ENCODE measurements around the gene MCAT.

The MCAT gene

DNA sequence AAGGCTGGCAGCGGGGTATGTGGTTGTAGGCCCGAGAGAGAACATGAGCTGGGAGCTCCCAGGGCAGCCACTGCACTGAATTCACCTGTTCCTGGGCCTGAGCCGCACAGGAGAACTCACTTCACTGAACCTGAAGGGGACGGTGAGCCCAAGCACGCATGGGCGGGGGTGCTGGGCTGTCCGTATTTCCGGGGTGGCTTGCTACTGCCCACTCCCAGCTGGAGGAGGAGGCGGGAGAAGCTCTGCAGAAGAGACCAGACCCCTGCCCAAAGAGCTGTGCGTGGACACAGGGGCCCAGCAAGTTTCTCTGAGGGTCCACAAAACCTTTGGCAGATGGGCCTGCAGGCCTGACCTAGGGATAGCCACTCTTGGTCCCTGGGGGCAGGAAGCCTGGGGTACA, 38.9 kb upstream of the MCAT start:
- H3K36me3 ChIP-seq (ENCODE audit: control insufficient read depth, insufficient read depth, low read length), result peaks cover 34% of the 10 kb centered on the region
- no peaks in the 10 kb centered on the region for H3K27me3 ChIP-seq (ENCODE audit: control insufficient read depth, insufficient read depth, low read length)
- H3K27ac ChIP-seq (ENCODE audit: low read length), result no peak overlapping the region
- no peak for DNase-seq (ENCODE audit: low read depth, low spot score)
- no peaks in the 10 kb centered on the region for H3K9me3 ChIP-seq (ENCODE audit: control insufficient read depth, insufficient read depth, low read length)
- no peak overlapping the region for H3K4me3 ChIP-seq (ENCODE audit: low read length)
- WGBS (ENCODE audit: insufficient coverage, insufficient read length), result no CpG with 5 or more reads among the region's 10 CpGs
- H3K4me1 ChIP-seq (ENCODE audit: control insufficient read depth, insufficient read depth, low read length), result peaks cover 4% of the 10 kb centered on the region

DNA sequence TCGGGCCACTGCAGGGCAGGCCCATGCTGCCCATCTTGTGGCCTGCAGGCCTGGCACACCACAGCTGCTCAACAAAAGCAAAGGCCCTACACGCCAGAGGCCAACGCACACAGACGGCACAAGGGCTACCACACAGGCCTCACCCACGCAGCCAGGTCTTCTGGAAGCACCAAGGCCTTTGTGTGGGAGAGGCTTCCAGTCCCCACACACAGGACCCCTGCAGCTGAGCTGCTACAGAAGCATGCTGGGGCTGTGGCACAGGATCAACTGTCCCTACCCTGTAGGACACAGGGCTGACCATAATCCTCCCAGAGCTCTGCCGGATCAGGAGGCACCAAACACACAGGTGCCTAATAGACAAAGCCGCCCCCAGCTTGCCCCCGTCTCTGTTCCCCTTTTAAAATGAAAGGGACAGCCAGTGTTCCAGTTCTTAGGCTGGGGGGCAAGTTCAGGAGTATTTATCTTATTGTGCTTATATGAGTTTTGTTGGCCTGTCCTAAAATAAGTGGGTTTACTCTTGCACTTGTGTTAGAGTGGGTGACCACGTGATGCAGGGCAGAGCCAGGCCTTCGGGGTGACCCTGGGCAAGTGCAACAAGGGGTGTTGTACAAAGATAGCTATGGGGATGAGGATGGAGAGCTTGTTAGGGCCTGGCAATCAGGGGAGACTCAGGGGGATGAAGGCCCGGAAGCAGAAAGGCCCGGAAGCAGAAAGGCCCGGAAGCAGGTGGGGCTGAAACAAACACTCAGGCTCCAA, 38.3 kb upstream of the MCAT start:
- Histone ChIP-seq H3K9me3 (ENCODE audit: control insufficient read depth, insufficient read depth, low read length) (no peaks in the 10 kb centered on the region), H3K4me3 (ENCODE audit: low read length) (no peak overlapping the region), H3K4me1 (ENCODE audit: control insufficient read depth, insufficient read depth, low read length) (peaks cover 4% of the 10 kb centered on the region), H3K27ac (ENCODE audit: low read length) (no peak overlapping the region), H3K36me3 (ENCODE audit: control insufficient read depth, insufficient read depth, low read length) (peaks cover 34% of the 10 kb centered on the region), H3K27me3 (ENCODE audit: control insufficient read depth, insufficient read depth, low read length) (no peaks in the 10 kb centered on the region)
- WGBS (ENCODE audit: insufficient coverage, insufficient read length), result no CpG with 5 or more reads among the region's 13 CpGs
- no peak for DNase-seq (ENCODE audit: low read depth, low spot score)

DNA sequence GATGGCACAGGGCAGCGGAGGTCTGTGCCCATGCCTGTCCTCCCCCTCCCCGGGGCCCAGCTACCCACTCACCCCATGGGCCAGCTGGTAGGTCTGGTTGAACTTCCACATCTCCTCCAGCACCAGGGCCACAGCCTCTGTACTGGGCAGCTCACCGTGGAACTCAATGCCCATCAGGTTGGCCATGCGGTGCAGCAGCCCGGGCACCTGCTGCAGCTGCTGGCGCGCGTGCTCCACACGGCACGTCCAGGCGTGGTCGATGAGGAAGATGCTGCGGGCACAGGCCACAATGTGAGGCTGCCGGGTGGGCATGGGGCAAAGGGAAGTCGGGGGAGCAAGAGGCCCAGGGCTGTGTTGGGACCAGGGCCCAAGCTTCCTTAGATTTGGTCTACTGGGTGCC, 37.5 kb upstream of the MCAT start:
- no CpG with 5 or more reads among the region's 15 CpGs for WGBS (ENCODE audit: insufficient coverage, insufficient read length)
- no peak overlapping the region for H3K4me3 ChIP-seq (ENCODE audit: low read length)
- no peaks in the 10 kb centered on the region for H3K27me3 ChIP-seq (ENCODE audit: control insufficient read depth, insufficient read depth, low read length)
- no peak overlapping the region for H3K27ac ChIP-seq (ENCODE audit: low read length)
- H3K4me1 ChIP-seq (ENCODE audit: control insufficient read depth, insufficient read depth, low read length), result peaks cover 4% of the 10 kb centered on the region
- no peak for DNase-seq (ENCODE audit: low read depth, low spot score)
- no peaks in the 10 kb centered on the region for H3K9me3 ChIP-seq (ENCODE audit: control insufficient read depth, insufficient read depth, low read length)
- peaks cover 40% of the 10 kb centered on the region for H3K36me3 ChIP-seq (ENCODE audit: control insufficient read depth, insufficient read depth, low read length)

DNA sequence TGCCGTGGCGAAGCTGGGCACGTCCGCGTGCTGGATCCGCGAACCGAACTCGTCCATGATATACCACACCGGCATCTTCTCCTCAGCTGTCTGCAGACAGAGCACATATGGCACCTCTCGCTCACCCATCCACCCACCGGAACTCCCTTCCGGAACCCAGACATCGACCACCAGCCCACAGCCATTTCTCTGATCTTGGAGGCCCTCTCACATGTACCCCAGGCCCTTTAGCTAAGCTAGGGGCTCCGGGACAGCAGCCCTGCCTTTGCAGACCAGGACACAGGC, 36.7 kb upstream of the MCAT start:
- no peaks in the 10 kb centered on the region for H3K27me3 ChIP-seq (ENCODE audit: control insufficient read depth, insufficient read depth, low read length)
- H3K27ac ChIP-seq (ENCODE audit: low read length), result no peak overlapping the region
- H3K4me3 ChIP-seq (ENCODE audit: low read length), result no peak overlapping the region
- H3K36me3 ChIP-seq (ENCODE audit: control insufficient read depth, insufficient read depth, low read length), result peaks cover 46% of the 10 kb centered on the region
- no peak for DNase-seq (ENCODE audit: low read depth, low spot score)
- no CpG with 5 or more reads among the region's 15 CpGs for WGBS (ENCODE audit: insufficient coverage, insufficient read length)
- no peaks in the 10 kb centered on the region for H3K4me1 ChIP-seq (ENCODE audit: control insufficient read depth, insufficient read depth, low read length)
- H3K9me3 ChIP-seq (ENCODE audit: control insufficient read depth, insufficient read depth, low read length), result no peaks in the 10 kb centered on the region

DNA sequence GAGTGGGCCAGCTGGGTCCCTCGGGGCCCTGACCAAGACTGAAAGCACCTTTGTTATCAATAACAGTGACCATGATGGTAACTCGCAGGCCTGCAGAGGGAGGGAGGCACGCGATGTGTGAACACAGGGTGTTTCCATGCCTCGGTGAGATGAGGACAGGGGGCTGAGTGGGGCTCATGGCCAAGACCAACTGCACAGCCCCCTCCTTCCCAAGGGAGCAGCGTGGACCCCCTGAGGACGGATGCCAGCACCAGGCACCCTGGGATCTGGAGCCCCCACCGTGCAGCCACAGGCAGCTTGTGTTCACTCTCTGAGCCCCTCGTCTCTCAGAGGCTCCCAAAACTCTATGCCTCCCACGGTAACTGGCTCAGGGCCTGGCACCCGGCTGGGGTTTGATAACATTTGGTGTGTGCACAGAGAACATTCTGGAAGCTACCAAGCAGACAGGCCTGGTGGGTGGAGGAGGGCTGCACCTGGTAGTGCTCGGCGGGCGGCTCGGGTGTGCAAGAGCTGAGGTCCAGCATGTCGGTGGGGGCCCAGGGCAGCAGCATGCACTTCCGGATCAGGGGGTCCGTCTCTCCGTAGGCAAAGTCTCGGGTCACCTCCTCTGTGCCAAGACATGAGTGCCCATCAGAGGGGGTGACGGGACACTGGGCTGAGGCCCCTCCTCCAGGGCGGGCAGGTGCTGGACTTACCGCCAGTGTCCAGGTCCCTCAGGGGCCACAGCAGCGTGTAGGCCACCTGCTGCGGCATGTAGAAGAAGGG, 36.1 kb upstream of the MCAT start:
- no peaks in the 10 kb centered on the region for H3K27me3 ChIP-seq (ENCODE audit: control insufficient read depth, insufficient read depth, low read length)
- no peaks in the 10 kb centered on the region for H3K4me1 ChIP-seq (ENCODE audit: control insufficient read depth, insufficient read depth, low read length)
- no peak for DNase-seq (ENCODE audit: low read depth, low spot score)
- H3K9me3 ChIP-seq (ENCODE audit: control insufficient read depth, insufficient read depth, low read length), result no peaks in the 10 kb centered on the region
- H3K36me3 ChIP-seq (ENCODE audit: control insufficient read depth, insufficient read depth, low read length), result peaks cover 52% of the 10 kb centered on the region
- WGBS (ENCODE audit: insufficient coverage, insufficient read length), result no CpG with 5 or more reads among the region's 25 CpGs
- no peak overlapping the region for H3K27ac ChIP-seq (ENCODE audit: low read length)
- no peak overlapping the region for H3K4me3 ChIP-seq (ENCODE audit: low read length)

DNA sequence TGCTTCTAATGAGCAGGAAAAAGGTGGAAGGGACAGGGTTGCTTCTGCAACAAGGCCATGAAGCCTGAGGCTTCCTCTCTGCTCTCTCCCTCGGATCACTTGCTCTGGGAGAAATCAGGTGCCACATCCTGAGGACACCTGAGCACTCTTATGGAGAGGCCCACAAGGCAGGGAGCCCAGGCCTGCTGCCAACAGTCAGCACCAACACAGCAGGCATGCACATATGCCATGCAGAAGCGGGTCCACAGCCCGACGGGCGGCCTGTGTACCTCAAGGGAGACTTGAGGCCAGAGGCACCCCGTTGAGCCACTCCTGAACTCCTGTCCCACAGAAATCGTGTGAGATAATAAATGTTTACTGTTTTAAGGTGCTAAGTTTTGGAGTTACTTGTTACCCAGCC, 34.3 kb upstream of the MCAT start:
- no CpG with 5 or more reads among the region's 7 CpGs for WGBS (ENCODE audit: insufficient coverage, insufficient read length)
- H3K36me3 ChIP-seq (ENCODE audit: control insufficient read depth, insufficient read depth, low read length), result peaks cover 62% of the 10 kb centered on the region
- DNase-seq (ENCODE audit: low read depth, low spot score), result no peak

DNA sequence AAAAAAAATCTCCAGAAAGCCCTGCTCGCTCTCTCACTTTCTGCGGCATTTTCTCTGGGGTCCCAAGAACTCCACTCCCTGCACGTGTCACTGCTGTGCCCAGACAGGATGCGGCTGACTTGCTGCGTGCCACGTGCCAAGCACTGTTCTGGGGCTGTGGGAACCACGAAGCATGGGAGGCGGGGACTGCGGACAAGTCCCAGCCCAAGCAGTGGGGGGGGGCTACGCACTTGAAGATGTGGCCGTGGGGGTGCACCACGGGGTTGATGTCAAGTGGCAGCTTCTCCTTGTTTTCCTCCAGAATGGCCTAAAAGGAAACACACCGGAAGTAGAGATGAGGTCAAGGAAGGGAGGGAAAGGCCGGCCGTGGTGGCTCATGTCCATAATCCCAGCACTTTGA, 32.9 kb upstream of the MCAT start:
- Histone ChIP-seq H3K36me3 (ENCODE audit: control insufficient read depth, insufficient read depth, low read length) (peaks cover 70% of the 10 kb centered on the region), H3K27ac (ENCODE audit: low read length) (no peak overlapping the region), H3K4me3 (ENCODE audit: low read length) (no peak overlapping the region), H3K9me3 (ENCODE audit: control insufficient read depth, insufficient read depth, low read length) (no peaks in the 10 kb centered on the region), H3K27me3 (ENCODE audit: control insufficient read depth, insufficient read depth, low read length) (no peaks in the 10 kb centered on the region), H3K4me1 (ENCODE audit: control insufficient read depth, insufficient read depth, low read length) (no peaks in the 10 kb centered on the region)
- no peak for DNase-seq (ENCODE audit: low read depth, low spot score)
- no CpG with 5 or more reads among the region's 15 CpGs for WGBS (ENCODE audit: insufficient coverage, insufficient read length)

More for the DNA sequence above, 34.3 kb upstream of the MCAT start:
- Histone ChIP-seq H3K27ac (ENCODE audit: low read length) (no peak overlapping the region), H3K4me1 (ENCODE audit: control insufficient read depth, insufficient read depth, low read length) (no peaks in the 10 kb centered on the region), H3K4me3 (ENCODE audit: low read length) (no peak overlapping the region), H3K9me3 (ENCODE audit: control insufficient read depth, insufficient read depth, low read length) (no peaks in the 10 kb centered on the region), H3K27me3 (ENCODE audit: control insufficient read depth, insufficient read depth, low read length) (no peaks in the 10 kb centered on the region)

DNA sequence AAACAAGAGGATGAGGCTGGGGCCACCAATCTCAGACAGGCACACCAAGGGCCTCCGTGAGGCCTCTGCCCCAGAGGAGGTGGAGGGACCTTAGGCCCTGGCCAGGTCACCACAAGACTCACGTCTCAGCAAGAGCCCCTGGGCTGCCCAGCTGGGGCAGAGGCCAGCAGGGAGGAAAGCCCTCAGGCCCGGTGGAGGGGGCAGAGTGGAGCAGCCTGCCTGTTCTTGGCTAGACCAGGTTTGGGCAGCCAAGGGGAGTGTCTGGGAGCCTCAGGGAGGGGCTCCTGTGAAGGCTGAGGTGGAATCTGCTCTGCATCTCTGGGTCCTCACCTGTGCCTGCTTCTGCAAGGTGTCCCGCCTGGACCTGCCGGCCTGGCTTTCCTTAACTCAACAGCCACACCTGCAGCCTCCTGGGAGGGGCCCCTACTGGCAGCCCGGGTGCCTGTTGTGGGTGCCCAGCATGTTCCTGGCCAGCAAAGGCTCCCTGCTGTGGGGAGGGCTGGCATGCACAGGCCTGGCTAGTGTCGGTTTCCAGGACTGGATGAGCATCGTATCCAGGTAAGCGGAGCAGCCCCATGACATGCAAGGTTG, 31.8 kb upstream of the MCAT start:
- Histone ChIP-seq H3K27me3 (ENCODE audit: control insufficient read depth, insufficient read depth, low read length) (no peaks in the 10 kb centered on the region), H3K4me3 (ENCODE audit: low read length) (no peak overlapping the region), H3K36me3 (ENCODE audit: control insufficient read depth, insufficient read depth, low read length) (peaks cover 67% of the 10 kb centered on the region), H3K27ac (ENCODE audit: low read length) (no peak overlapping the region), H3K4me1 (ENCODE audit: control insufficient read depth, insufficient read depth, low read length) (no peaks in the 10 kb centered on the region), H3K9me3 (ENCODE audit: control insufficient read depth, insufficient read depth, low read length) (no peaks in the 10 kb centered on the region)
- WGBS (ENCODE audit: insufficient coverage, insufficient read length), result no CpG with 5 or more reads among the region's 9 CpGs
- DNase-seq (ENCODE audit: low read depth, low spot score), result no peak

DNA sequence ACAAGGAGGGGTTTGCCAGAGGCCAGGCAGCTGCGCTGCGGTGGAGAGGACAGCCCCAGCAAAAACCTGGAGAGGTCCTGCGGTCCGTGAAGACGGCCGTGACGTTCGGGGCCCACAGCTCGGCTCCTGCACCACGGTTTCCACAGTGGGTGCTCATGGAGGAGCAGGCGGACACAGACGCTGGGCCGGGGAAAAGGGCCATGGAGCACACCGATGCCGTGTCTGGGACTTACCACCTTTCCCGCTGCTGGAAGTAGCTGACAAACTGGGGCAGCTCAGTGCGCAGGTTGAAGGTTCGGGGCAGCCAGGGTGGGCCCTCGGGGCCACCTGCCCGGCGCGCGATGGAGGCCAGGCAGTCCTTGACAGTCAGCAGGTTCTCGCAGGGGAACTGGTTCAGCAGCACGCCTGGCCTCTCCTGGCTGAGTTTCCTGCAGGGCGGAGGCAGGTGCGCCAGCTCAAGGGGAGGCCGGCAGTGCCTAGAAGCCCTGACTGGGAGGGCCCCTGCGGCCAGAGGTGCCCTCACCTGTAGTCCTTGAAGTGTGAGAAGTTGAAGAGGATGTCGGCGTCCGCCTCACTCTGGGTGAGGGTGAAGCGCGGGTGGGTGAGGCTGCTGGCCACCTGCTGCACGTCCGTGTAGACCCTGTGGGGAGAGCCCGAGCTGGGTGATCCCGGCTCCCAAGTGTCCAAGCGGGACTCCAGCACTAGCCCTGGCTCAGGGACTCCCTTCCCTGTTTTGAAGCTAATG, 30.9 kb upstream of the MCAT start:
- no peaks in the 10 kb centered on the region for H3K9me3 ChIP-seq (ENCODE audit: control insufficient read depth, insufficient read depth, low read length)
- H3K27me3 ChIP-seq (ENCODE audit: control insufficient read depth, insufficient read depth, low read length), result no peaks in the 10 kb centered on the region
- peaks cover 58% of the 10 kb centered on the region for H3K36me3 ChIP-seq (ENCODE audit: control insufficient read depth, insufficient read depth, low read length)
- H3K4me1 ChIP-seq (ENCODE audit: control insufficient read depth, insufficient read depth, low read length), result no peaks in the 10 kb centered on the region
- WGBS (ENCODE audit: insufficient coverage, insufficient read length), result no CpG with 5 or more reads among the region's 39 CpGs
- DNase-seq (ENCODE audit: low read depth, low spot score), result no peak
- H3K27ac ChIP-seq (ENCODE audit: low read length), result no peak overlapping the region
- no peak overlapping the region for H3K4me3 ChIP-seq (ENCODE audit: low read length)

DNA sequence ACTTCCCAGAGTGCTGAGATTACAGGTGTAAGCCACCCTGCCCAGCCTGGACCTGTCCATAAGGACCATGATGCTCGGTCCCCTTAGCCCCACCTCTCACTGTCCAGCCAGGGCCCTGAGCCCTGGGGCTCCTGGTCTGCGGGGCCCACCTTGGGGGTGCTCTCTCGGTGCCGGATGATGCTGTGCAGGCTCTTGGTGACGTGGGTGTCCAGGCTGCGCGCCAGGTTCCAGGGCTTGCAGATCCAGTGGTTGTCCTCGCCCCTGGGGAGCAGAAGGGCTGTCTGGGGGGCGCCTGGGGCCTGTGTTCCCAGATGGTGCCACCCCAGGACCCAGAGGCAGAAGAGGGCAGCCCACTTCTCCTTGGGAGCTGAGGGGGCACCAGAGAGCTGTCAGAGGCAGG, 30.4 kb upstream of the MCAT start:
- no peak overlapping the region for H3K4me3 ChIP-seq (ENCODE audit: low read length)
- H3K27ac ChIP-seq (ENCODE audit: low read length), result no peak overlapping the region
- no peaks in the 10 kb centered on the region for H3K4me1 ChIP-seq (ENCODE audit: control insufficient read depth, insufficient read depth, low read length)
- H3K27me3 ChIP-seq (ENCODE audit: control insufficient read depth, insufficient read depth, low read length), result no peaks in the 10 kb centered on the region
- H3K9me3 ChIP-seq (ENCODE audit: control insufficient read depth, insufficient read depth, low read length), result no peaks in the 10 kb centered on the region
- no CpG with 5 or more reads among the region's 9 CpGs for WGBS (ENCODE audit: insufficient coverage, insufficient read length)
- DNase-seq (ENCODE audit: low read depth, low spot score), result no peak
- H3K36me3 ChIP-seq (ENCODE audit: control insufficient read depth, insufficient read depth, low read length), result peaks cover 57% of the 10 kb centered on the region

All from iPS DF 6.9 (cell line).